SU-DHL-6 (cell line): ENCODE data around the gene HOXD9.

Experiments used
- H2AFZ ChIP-seq: fragments of 200-600 bp; sonication (generic); 2 replicates; pipeline ENCODE4 v1.6.1; 2014; ENCODE audit warnings: low read depth, mild to moderate bottlenecking, moderate library complexity, mixed read lengths, antibody characterized with exemption, low read length; ENCODE audit not compliant: severe bottlenecking
- H3F3A ChIP-seq: fragments of 200-600 bp; shearing (Covaris generic); 2 replicates; pipeline ENCODE4 v1.6.0; 2016; ENCODE audit warnings: antibody characterized with exemption, mild to moderate bottlenecking; ENCODE audit not compliant: insufficient read depth
- H3K27ac ChIP-seq: fragments of 200-600 bp; sonication (generic); 2 replicates; pipeline ENCODE4 v1.5.1; 2016; ENCODE audit warnings: low read depth, mild to moderate bottlenecking, low read length, moderate library complexity, mixed read lengths
- H3K27me3 ChIP-seq: fragments of 200-600 bp; sonication (generic), shearing (Covaris generic); 2 replicates; pipeline ENCODE4 v1.6.0; 2014; ENCODE audit warnings: mild to moderate bottlenecking, low read length
- H3K36me3 ChIP-seq: fragments of 200-600 bp; sonication (generic); 2 replicates; pipeline ENCODE4 v1.6.1; 2014; ENCODE audit warnings: mild to moderate bottlenecking, low read length, mixed read lengths
- H3K4me2 ChIP-seq: fragments of 300-600, 200-600 bp; shearing (Covaris generic), sonication (generic); 2 replicates; pipeline ENCODE4 v1.6.0; 2014; ENCODE audit warnings: low read length, low read depth, mild to moderate bottlenecking; ENCODE audit not compliant: poor library complexity, severe bottlenecking
- H3K4me3 ChIP-seq: fragments of 200-600 bp; sonication (generic); 2 replicates; pipeline ENCODE4 v1.5.1; 2014; ENCODE audit warnings: antibody characterized with exemption, low read length, mild to moderate bottlenecking, mixed read lengths; ENCODE audit not compliant: insufficient read depth, poor library complexity, severe bottlenecking
- H3K79me2 ChIP-seq: fragments of 200-600 bp; sonication (generic); 2 replicates; pipeline ENCODE4 v1.6.1; 2014; ENCODE audit warnings: mild to moderate bottlenecking, low read length, moderate library complexity; ENCODE audit not compliant: insufficient read depth
- H3K9ac ChIP-seq: fragments of 200-600 bp; sonication (generic); 2 replicates; pipeline ENCODE4 v1.7.0; 2014; ENCODE audit warnings: mild to moderate bottlenecking, low read length
- H3K9me2 ChIP-seq: fragments of 200-600 bp; sonication (generic); replicated peaks from 2 replicates; pipeline ENCODE4 v1.6.1; 2014; ENCODE audit warnings: low read length; ENCODE audit not compliant: insufficient read depth
- H3K9me3 ChIP-seq: fragments of 200-600 bp; sonication (generic); 2 replicates; pipeline ENCODE4 v1.6.1; 2014; ENCODE audit warnings: low read length, mixed read lengths; ENCODE audit not compliant: insufficient read depth
- H4K20me1 ChIP-seq: fragments of 200-600 bp; sonication (generic); 2 replicates; pipeline ENCODE4 v1.6.1; 2014; ENCODE audit warnings: low read depth, mild to moderate bottlenecking, antibody characterized with exemption, low read length, moderate library complexity, mixed read lengths
- CTCF ChIP-seq: fragments of 200-600 bp; sonication (generic); IDR thresholded peaks from one replicate; pipeline ENCODE4 v1.5.1; 2017; ENCODE audit warnings: antibody characterized with exemption, mild to moderate bottlenecking, low read length, moderate library complexity; ENCODE audit not compliant: insufficient read depth, poor library complexity, severe bottlenecking
- EZH2phosphoT487 ChIP-seq: fragments of 200-600 bp; sonication (generic), shearing (Covaris generic); conservative IDR thresholded peaks from 2 replicates; pipeline ENCODE4 v1.6.1; 2018; ENCODE audit warnings: mild to moderate bottlenecking, antibody characterized with exemption, low read length, moderate library complexity, mixed read lengths

Gene HOXD9

DNA sequence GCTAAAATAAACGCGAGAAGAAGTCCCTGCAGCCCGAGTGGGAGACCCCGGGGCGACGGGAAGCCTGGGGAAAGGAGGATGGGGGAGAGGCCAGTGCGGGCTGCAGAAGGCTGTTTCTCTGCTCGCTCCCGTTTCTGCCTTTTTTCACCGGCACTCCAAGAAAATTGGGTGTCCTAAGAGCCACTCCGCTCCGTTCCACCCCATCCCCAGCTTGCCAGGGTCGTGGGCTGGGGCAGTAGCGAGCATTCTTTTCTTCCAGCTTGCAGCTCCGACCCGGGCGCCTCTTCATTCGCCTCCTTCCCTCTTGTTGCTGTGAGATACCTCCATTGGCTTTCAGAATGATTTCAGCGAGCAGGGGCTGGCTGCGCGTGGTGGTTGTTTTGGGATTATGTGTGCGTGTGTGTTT, 35.7 kb downstream of the HOXD9 start:
- no peaks in the 10 kb centered on the region for H3K9me2 ChIP-seq
- H4K20me1 ChIP-seq, result no peaks in the 10 kb centered on the region
- H2AFZ ChIP-seq, result no peak overlapping the region
- H3K9me3 ChIP-seq, result no peaks in the 10 kb centered on the region
- H3K4me3 ChIP-seq, result no peak overlapping the region
- H3K4me2 ChIP-seq, result no peak overlapping the region
- H3K9ac ChIP-seq, result no peak overlapping the region
- H3K79me2 ChIP-seq, result no peaks in the 10 kb centered on the region
- H3K36me3 ChIP-seq, result no peaks in the 10 kb centered on the region
- TF ChIP-seq EZH2phosphoT487, result no peak
- no peak for TF ChIP-seq CTCF
- no peaks in the 10 kb centered on the region for H3K27me3 ChIP-seq
- H3F3A ChIP-seq, result no peaks in the 10 kb centered on the region
- H3K27ac ChIP-seq, result no peak overlapping the region

GRCh38 chr2:176158855-176159662, 36.5 kb downstream of the HOXD9 start:
- Histone ChIP-seq H4K20me1 (no peaks in the 10 kb centered on the region), H3K4me3 (no peak overlapping the region), H3K79me2 (no peaks in the 10 kb centered on the region), H3K27ac (no peak overlapping the region), H3K9me2 (no peaks in the 10 kb centered on the region), H2AFZ (no peak overlapping the region), H3F3A (no peaks in the 10 kb centered on the region), H3K4me2 (no peak overlapping the region), H3K9me3 (no peaks in the 10 kb centered on the region), H3K9ac (no peak overlapping the region), H3K36me3 (no peaks in the 10 kb centered on the region), H3K27me3 (no peaks in the 10 kb centered on the region)
- TF ChIP-seq EZH2phosphoT487, result no peak
- TF ChIP-seq CTCF, result no peak

GRCh38 chr2:176159663-176160250, 37.2 kb downstream of the HOXD9 start:
- H3K4me2 ChIP-seq, result no peak overlapping the region
- H2AFZ ChIP-seq, result no peak overlapping the region
- H3K27me3 ChIP-seq, result no peaks in the 10 kb centered on the region

More at GRCh38 chr2:176159663-176160250, 37.2 kb downstream of the HOXD9 start:
- H3K36me3 ChIP-seq, result no peaks in the 10 kb centered on the region
- no peaks in the 10 kb centered on the region for H3K9me2 ChIP-seq
- no peak overlapping the region for H3K4me3 ChIP-seq
- no peaks in the 10 kb centered on the region for H3K9me3 ChIP-seq
- H4K20me1 ChIP-seq, result no peaks in the 10 kb centered on the region
- no peaks in the 10 kb centered on the region for H3K79me2 ChIP-seq
- TF ChIP-seq EZH2phosphoT487 (no peak), CTCF (no peak)
- no peaks in the 10 kb centered on the region for H3F3A ChIP-seq
- no peak overlapping the region for H3K27ac ChIP-seq
- no peak overlapping the region for H3K9ac ChIP-seq
